Naive thymus-derived CD4-positive, alpha-beta T cell (primary cell): Measurements from ENCODE around the gene PFN3. TPM values are rescaled to one million over a fixed set of nuclear protein-coding genes. Genes with fewer than 3 reads are reported as not detected.
"Not testable (repeated sequence)": the region's sequence is repeated elsewhere in the genome, so short reads cannot be mapped to it uniquely, and the experiment has no call there.

Experiments
- ATAC-seq: fragments of 150-1000 bp; cut with Tn5 transposase; 2 replicates; pipeline ENCODE4 v1.10.0; 2021; ENCODE audit warnings: mild to moderate bottlenecking, moderate library complexity
- CTCF ChIA-PET: fragments of 350-600 bp; sonication (Branson Sonifier 250); formaldehyde crosslinking; loops from one replicate; lab custom pipeline; 2021; ENCODE audit warnings: antibody characterized with exemption; lab: Charles Lee
- POLR2A ChIA-PET: fragments of 350-600 bp; sonication (Branson Sonifier 250); formaldehyde crosslinking; loops from one replicate; lab custom pipeline; 2021; ENCODE audit warnings: antibody characterized with exemption, inconsistent platforms; lab: Charles Lee
- DNase-seq, 9 donors: peaks; one replicate each; pipeline versions ENCODE4 v3.0.0 to v3.0.0-alpha.2; 2020 to 2022; ENCODE audit warnings: mixed read lengths in 1 of 9
- H3K27ac ChIP-seq: one replicate; pipeline ENCODE4 v1.7.0; 2013; ENCODE audit warnings: mild to moderate bottlenecking, low read depth, low read length, moderate library complexity
- H3K27me3 ChIP-seq, 2 donors: one replicate each; pipeline ENCODE4 v1.7.0; 2013; ENCODE audit warnings: low read length in 2 of 2, mild to moderate bottlenecking in 2 of 2, moderate library complexity in 2 of 2; ENCODE audit not compliant: control insufficient read depth in 2 of 2, insufficient read depth in 2 of 2
- H3K36me3 ChIP-seq, 3 experiments: 1 replicate in 2 of 3; 2 replicates in 1 of 3; pipeline ENCODE4 v1.7.0; 2013; ENCODE audit warnings: low read length in 3 of 3, mild to moderate bottlenecking in 3 of 3, moderate library complexity in 1 of 3; ENCODE audit not compliant: insufficient read depth in 3 of 3, control insufficient read depth in 2 of 3
- H3K4me1 ChIP-seq, 2 donors: one replicate each; pipeline ENCODE4 v1.7.0; 2013; ENCODE audit warnings: low read length in 2 of 2, mild to moderate bottlenecking in 2 of 2, moderate library complexity in 1 of 2; ENCODE audit not compliant: control insufficient read depth in 2 of 2, insufficient read depth in 2 of 2
- H3K4me3 ChIP-seq: 2 replicates; pipeline ENCODE4 v1.7.0; 2013; ENCODE audit warnings: mild to moderate bottlenecking, low read length
- H3K9me3 ChIP-seq, 3 experiments: 1 replicate in 2 of 3; 2 replicates in 1 of 3; pipeline ENCODE4 v1.7.0; 2013; ENCODE audit warnings: low read length in 3 of 3; ENCODE audit not compliant: control insufficient read depth in 2 of 3
- H3K27ac Mint-ChIP-seq, 9 donors: one replicate each; pipeline ENCODE4 v1.8.0; 2020 to 2022; ENCODE audit warnings: mixed read lengths in 9 of 9, mild to moderate bottlenecking in 8 of 9, moderate library complexity in 5 of 9, inconsistent platforms in 2 of 9
- H3K27me3 Mint-ChIP-seq, 5 donors: one replicate each; pipeline ENCODE4 v1.8.0; 2021 to 2022; ENCODE audit warnings: mixed read lengths in 5 of 5, mild to moderate bottlenecking in 1 of 5
- H3K36me3 Mint-ChIP-seq, 5 donors: one replicate each; pipeline ENCODE4 v1.8.0; 2020 to 2022; ENCODE audit warnings: mixed read lengths in 5 of 5, mild to moderate bottlenecking in 3 of 5, inconsistent platforms in 1 of 5
- H3K4me1 Mint-ChIP-seq, 7 donors: one replicate each; pipeline ENCODE4 v1.8.0; 2020 to 2022; ENCODE audit warnings: mixed read lengths in 7 of 7, mild to moderate bottlenecking in 3 of 7, inconsistent platforms in 1 of 7
- H3K4me3 Mint-ChIP-seq, 10 donors: one replicate each; pipeline ENCODE4 v1.8.0; 2020 to 2022; ENCODE audit warnings: mild to moderate bottlenecking in 10 of 10, mixed read lengths in 10 of 10, moderate library complexity in 6 of 10, inconsistent platforms in 2 of 10
- H3K9me3 Mint-ChIP-seq, 11 donors: one replicate each; pipeline ENCODE4 v1.8.0; 2020 to 2022; ENCODE audit warnings: mixed read lengths in 11 of 11, mild to moderate bottlenecking in 4 of 11, inconsistent platforms in 1 of 11, moderate library complexity in 1 of 11
- intact Hi-C, 2 donors: fragments of 100-400 bp; cut with micrococcal nuclease; formaldehyde crosslinking; loops; one replicate each; pipeline ENCODE4 v1.15.1; 2023
- polyA plus RNA-seq, 2 donors: library from polyadenylated mRNA; unstranded; fragments of 300-500 nt; fragmentation: Illumina TruSeq; gene quantifications; one replicate each; pipeline ENCODE4 v1.2.3, GENCODE V29; 2021
- total RNA-seq, 6 experiments: library from RNA in 5 of 6; stranded (reverse) in 5 of 6; gene quantifications; 1 replicate in 5 of 6; 2 replicates in 1 of 6; pipeline ENCODE4 v1.2.3 and lab custom pipeline; 2021 to 2026

Gene PFN3
- total and polyA plus RNA-seq, 7 experiments from 2014 or later, result not detected

DNA sequence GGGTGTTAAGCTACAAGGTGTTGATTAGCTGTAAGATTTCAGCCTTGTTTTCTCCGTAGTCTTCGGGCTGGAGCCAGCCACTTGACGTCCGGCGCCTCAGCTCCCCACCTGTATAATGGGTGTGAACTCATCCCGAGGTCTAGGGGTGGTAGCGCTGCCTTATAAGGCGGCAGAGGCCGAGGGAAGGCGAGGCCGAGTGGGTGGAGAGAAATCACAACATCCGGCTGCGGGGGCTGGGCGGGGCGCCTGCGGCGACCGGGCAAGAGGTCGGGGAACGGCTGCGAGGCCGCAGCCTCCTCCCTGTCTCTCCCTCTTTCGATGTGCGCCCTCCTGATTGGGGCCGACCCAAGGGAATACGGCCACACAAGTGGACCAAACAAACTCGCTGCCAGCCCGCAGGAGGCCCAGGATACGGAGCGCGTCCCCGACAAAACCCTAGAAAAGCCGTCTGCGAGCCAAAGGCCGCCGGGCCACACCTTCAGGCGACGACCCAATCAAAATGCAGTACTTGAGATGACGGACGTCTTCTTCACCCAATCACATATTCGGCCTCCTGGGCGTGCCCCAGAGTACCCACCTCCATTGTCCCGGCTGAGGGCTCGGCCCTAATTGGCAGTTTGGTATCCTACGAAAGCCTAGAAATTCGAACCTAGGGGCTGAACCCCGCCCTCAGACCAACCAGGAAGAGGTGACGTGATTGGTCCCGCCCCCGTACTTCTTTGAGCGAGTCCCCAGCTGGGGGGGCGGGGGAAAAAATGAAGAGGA, 25.5 kb upstream of the PFN3 start:
- H3K27me3 ChIP-seq, result no peaks in the 10 kb centered on the region
- peaks cover 0 to 3% (median 0%) of the 10 kb centered on the region in 11 donors for H3K9me3 Mint-ChIP-seq
- ATAC-seq (peak; percentile 89), DNase-seq (peak; percentile 89 to 100 (median 100))
- peaks cover 0 to 10% (median 0%) of the 10 kb centered on the region in 3 experiments for H3K36me3 ChIP-seq
- H3K27me3 Mint-ChIP-seq, result peaks cover 0 to 3% (median 0%) of the 10 kb centered on the region in 5 donors
- no peaks in the 10 kb centered on the region for H3K9me3 ChIP-seq
- H3K4me3 Mint-ChIP-seq, result peak overlapping the region; percentile 87 to 96 (median 90)
- peak overlapping the region; percentile 82 for H3K27ac ChIP-seq
- H3K4me3 ChIP-seq, result peak overlapping the region; percentile 67
- peaks cover 0 to 23% (median 4%) of the 10 kb centered on the region in 5 donors for H3K36me3 Mint-ChIP-seq
- H3K4me1 Mint-ChIP-seq, result peaks cover 33 to 54% (median 38%) of the 10 kb centered on the region in 7 donors
- ChIA-PET POLR2A (interaction anchor here (0.8 to 23.7 kb wide), 15 partner anchors 7 to 891 kb away, joined by 3 to 804 read pairs (median 7); partner anchors contain the start of genes F12, PDLIM7, PRR7 and RGS14), CTCF (interaction anchor here (1.0 to 10.3 kb wide), 3 partner anchors 23 to 35 kb away, joined by 3 to 116 read pairs (median 91); partner anchors contain the start of gene PFN3)
- intact Hi-C loops, result loop anchor here (1.0 to 5.0 kb wide), 17 partner anchors 13 to 889 kb away; partner anchors contain the start of genes FAM193B (in 2 of the 2), PDLIM7 (in 2 of the 2), RNF44 (in 2 of the 2) and DDX41 (in 1 of the 2)
- H3K4me1 ChIP-seq, result peaks cover 27 to 36% of the 10 kb centered on the region in 2 donors
- peak overlapping the region; percentile 92 to 98 (median 96) for H3K27ac Mint-ChIP-seq

DNA sequence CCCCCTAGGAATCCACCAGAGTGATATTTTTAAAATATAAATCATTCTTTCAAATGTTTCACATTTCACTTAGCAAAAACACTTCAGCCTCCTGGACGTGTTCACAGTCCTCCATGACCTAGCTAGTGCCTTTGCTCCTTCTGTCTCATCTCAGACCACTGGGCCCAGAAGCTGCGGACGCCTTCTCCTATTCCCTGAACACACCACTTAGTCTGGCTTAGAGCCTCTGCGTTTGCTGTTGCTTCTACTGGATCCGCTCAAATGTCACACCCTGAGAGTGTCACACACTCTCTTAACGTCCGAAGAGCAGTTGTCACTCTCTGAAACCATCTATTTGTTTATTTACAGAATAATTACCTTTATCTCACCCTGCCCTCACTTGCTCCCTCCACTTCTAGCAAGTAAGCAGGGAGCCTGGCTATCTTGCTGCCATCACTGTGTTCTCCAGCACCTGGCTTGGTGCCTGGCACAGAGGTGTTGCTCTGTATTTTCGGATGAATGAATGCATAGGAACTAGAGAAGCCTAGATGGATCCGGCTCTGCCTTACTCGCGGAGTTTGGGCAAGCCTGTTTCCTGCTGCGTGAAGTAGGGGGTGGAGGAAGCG, 24.8 kb upstream of the PFN3 start:
- H3K27me3 ChIP-seq, result no peaks in the 10 kb centered on the region
- peaks cover 0 to 3% (median 0%) of the 10 kb centered on the region in 3 experiments for H3K36me3 ChIP-seq
- peak overlapping the region; percentile 92 to 98 (median 96) for H3K27ac Mint-ChIP-seq
- ATAC-seq (no peak), DNase-seq (no peak)
- H3K4me1 ChIP-seq, result peaks cover 20 to 30% of the 10 kb centered on the region in 2 donors
- intact Hi-C loops, result loop anchor here (1.0 to 5.0 kb wide), 2 partner anchors 35 to 888 kb away; partner anchors contain the start of gene RNF44 (in 1 of the 2)
- ChIA-PET CTCF (interaction anchor here (0.6 to 10.3 kb wide), 5 partner anchors 16 to 36 kb away, joined by 3 to 116 read pairs (median 5); partner anchors contain the start of genes F12 and PFN3), POLR2A (interaction anchor here (0.8 to 23.7 kb wide), 9 partner anchors 8 to 890 kb away, joined by 3 to 804 read pairs (median 19); partner anchors contain the start of genes F12 and PRR7)
- peaks cover 0 to 3% (median 0%) of the 10 kb centered on the region in 5 donors for H3K27me3 Mint-ChIP-seq
- no peaks in the 10 kb centered on the region for H3K9me3 ChIP-seq
- peaks cover 26 to 48% (median 32%) of the 10 kb centered on the region in 7 donors for H3K4me1 Mint-ChIP-seq
- peak overlapping the region; percentile 87 to 96 (median 90) for H3K4me3 Mint-ChIP-seq
- H3K27ac ChIP-seq, result peak overlapping the region; percentile 82
- peaks cover 0 to 18% (median 4%) of the 10 kb centered on the region in 5 donors for H3K36me3 Mint-ChIP-seq
- H3K4me3 ChIP-seq, result peak overlapping the region; percentile 67
- peaks cover 0 to 4% (median 0%) of the 10 kb centered on the region in 11 donors for H3K9me3 Mint-ChIP-seq

DNA sequence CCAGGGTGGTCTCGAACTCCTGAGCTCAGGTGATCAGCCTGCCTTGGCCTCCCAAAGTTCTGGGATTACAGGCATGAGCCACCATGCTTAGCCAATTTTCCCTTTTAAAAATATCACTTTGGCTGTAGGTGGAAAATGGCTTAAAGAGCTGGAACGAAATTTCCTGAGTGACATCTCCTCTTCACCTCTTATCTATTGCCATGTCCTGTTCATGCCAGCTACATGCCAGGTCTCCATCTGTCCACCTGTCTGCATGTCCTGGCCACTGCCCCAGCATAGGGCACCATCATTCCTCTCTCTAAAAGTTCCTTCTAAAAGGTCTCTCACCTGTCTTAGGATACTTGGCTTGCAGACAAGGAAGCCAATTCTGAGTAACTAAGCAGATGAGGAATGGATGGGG, 23.2 kb upstream of the PFN3 start:
- Mint-ChIP-seq H3K27ac (peak overlapping the region in 1 of 9 donors; percentile 42), H3K4me3 (no peak overlapping the region), H3K9me3 (peaks cover 0 to 4% (median 0%) of the 10 kb centered on the region in 11 donors), H3K27me3 (peaks cover 0 to 3% (median 0%) of the 10 kb centered on the region in 5 donors), H3K36me3 (peaks cover 0 to 8% (median 3%) of the 10 kb centered on the region in 5 donors), H3K4me1 (peaks cover 10 to 31% (median 17%) of the 10 kb centered on the region in 7 donors)
- ChIA-PET POLR2A (interaction anchor here (3.4 to 23.7 kb wide), 4 partner anchors 8 to 23 kb away, joined by 15 to 804 read pairs (median 194); partner anchors contain the start of genes F12 and PRR7), CTCF (interaction anchor here (1.0 to 10.2 kb wide), 5 partner anchors 10 to 31 kb away, joined by 3 to 91 read pairs (median 4); partner anchors contain the start of gene PRR7)
- intact Hi-C loops, result no loop called here
- ATAC-seq (no peak), DNase-seq (no peak)
- no peaks in the 10 kb centered on the region for H3K27me3 ChIP-seq
- H3K9me3 ChIP-seq, result no peaks in the 10 kb centered on the region
- no peaks in the 10 kb centered on the region for H3K36me3 ChIP-seq
- H3K27ac ChIP-seq, result no peak overlapping the region
- no peak overlapping the region for H3K4me3 ChIP-seq
- H3K4me1 ChIP-seq, result peaks cover 10 to 16% of the 10 kb centered on the region in 2 donors

DNA sequence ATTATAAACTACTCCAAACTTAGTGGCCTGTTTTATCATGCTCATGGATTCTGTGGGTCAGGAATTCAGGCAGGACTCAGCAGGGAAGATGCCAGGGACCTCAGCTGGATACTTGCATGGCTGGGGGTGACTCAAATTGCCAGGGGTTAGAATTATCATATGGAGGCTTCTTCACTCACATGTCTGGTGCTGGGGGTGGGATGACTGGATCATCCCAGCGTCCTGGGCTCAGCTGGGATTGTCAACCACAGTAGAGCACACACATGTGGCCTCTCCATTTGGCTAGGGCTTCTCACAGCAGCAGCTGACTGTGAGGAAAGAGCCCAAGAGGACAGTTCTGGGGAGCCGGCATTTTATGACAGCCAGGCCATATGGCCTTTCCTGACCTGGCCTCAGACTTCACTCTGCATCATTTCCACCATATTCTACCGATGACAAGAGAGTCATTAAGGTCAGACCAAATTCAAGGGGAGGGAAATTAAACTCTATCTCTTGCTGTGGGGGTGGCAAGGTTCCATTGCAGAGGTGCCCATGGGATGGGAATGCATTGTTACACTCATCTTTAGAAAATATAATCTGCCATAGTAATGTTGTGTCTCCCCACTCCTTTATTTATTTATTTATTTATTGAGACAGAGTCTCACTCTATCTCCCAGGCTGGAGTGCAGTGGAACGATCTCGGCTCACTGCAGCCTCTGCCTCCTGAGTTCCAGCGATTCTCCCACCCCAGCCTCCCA, 20.8 kb upstream of the PFN3 start:
- ATAC-seq (no peak), DNase-seq (no peak)
- Histone ChIP-seq H3K27ac (no peak overlapping the region), H3K9me3 (no peaks in the 10 kb centered on the region), H3K36me3 (no peaks in the 10 kb centered on the region), H3K4me1 (peaks cover 10 to 12% of the 10 kb centered on the region in 2 donors), H3K27me3 (no peaks in the 10 kb centered on the region), H3K4me3 (no peak overlapping the region)
- POLR2A ChIA-PET, result interaction anchor here (0.9 to 23.7 kb wide), 4 partner anchors 8 to 26 kb away, joined by 3 to 804 read pairs (median 92); partner anchors contain the start of genes GRK6 and PRR7
- CTCF ChIA-PET, result interaction anchor here (1.5 kb wide), 1 partner anchor 18 kb away, joined by 6 read pairs; no protein-coding TSS in a partner anchor
- H3K36me3 Mint-ChIP-seq, result no peaks in the 10 kb centered on the region
- H3K9me3 Mint-ChIP-seq, result peaks cover 0 to 2% (median 0%) of the 10 kb centered on the region in 11 donors
- intact Hi-C loops, result no loop called here
- H3K27ac Mint-ChIP-seq, result peak overlapping the region in 1 of 9 donors; percentile 48
- H3K4me1 Mint-ChIP-seq, result peaks cover 9 to 25% (median 16%) of the 10 kb centered on the region in 7 donors
- peaks cover 0 to under 1% (median 0%) of the 10 kb centered on the region in 5 donors for H3K27me3 Mint-ChIP-seq
- H3K4me3 Mint-ChIP-seq, result no peak overlapping the region

DNA sequence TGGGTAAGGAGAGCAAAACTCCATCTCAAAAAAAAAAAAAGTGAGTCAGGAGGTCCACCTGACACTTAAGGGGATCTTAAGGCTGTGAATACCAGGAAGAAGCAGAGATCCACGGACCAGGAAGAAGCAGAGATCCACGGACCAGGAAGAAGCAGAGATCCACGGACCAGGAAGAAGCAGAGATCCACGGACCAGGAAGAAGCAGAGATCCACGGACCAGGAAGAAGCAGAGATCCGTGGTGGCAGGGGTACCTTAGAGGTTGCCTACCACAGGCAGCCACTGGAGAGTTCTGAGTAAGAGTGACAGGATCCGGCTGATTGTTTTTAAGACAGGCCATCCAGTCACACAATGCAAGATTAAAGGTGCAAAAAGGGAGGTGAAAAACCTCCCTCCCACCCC, 20.0 kb upstream of the PFN3 start:
- ChIA-PET CTCF (interaction anchor here (0.8 kb wide), 1 partner anchor 28 kb away, joined by 4 read pairs; no protein-coding TSS in a partner anchor), POLR2A (interaction anchor here (11.1 to 23.7 kb wide), 2 partner anchors 9 to 26 kb away, joined by 179 to 804 read pairs; partner anchors contain the start of genes GRK6 and PRR7)
- H3K9me3 ChIP-seq, H3K27me3 Mint-ChIP-seq, DNase-seq, H3K27ac ChIP-seq, H3K36me3 Mint-ChIP-seq, H3K4me3 ChIP-seq, H3K27me3 ChIP-seq, H3K4me1 ChIP-seq, H3K9me3 Mint-ChIP-seq, H3K4me3 Mint-ChIP-seq, H3K27ac Mint-ChIP-seq, ATAC-seq, H3K36me3 ChIP-seq, intact Hi-C loops: not testable (repeated sequence)
- H3K4me1 Mint-ChIP-seq, result peaks cover 6 to 22% (median 15%) of the 10 kb centered on the region in 7 donors
